NCI-H82 treated with DMSO at 0.1 percent for 48 hours (cell line): ENCODE data around the gene PARD3B.
"Not testable (repeated sequence)": the region's sequence is repeated elsewhere in the genome, so short reads cannot be mapped to it uniquely, and the experiment has no call there.

Experiments used
- DNase-seq: peaks from one replicate; lab custom pipeline; 2025; ENCODE audit not compliant: unreplicated experiment; lab: John Stamatoyannopoulos, UW

Gene PARD3B

GRCh38 chr2:204538182-204539018 is 6.9 kb upstream of the PARD3B start:
- no peak for DNase-seq

GRCh38 chr2:204539019-204539385 is 6.3 kb upstream of the PARD3B start:
- DNase-seq = no peak

- DNase-seq = no peak
These were observed 3.6 kb upstream of the PARD3B start for GRCh38 chr2:204541637-204542036.

GRCh38 chr2:204542982-204543608 is 2.2 kb upstream of the PARD3B start:
- DNase-seq = no peak

- DNase-seq = no peak
These were observed 823 bp downstream of the PARD3B start for GRCh38 chr2:204545861-204546735.

GRCh38 chr2:204550751-204551511 is 5.7 kb downstream of the PARD3B start:
- no peak for DNase-seq

- no peak for DNase-seq
These were observed 6.2 kb downstream of the PARD3B start for GRCh38 chr2:204551512-204551863.

- DNase-seq = no peak
These were observed 12.3 kb downstream of the PARD3B start for GRCh38 chr2:204557604-204558003.

- not testable (repeated sequence) for DNase-seq
These were observed 14.1 kb downstream of the PARD3B start for GRCh38 chr2:204559358-204559757.

GRCh38 chr2:204560902-204561301 is 15.6 kb downstream of the PARD3B start:
- DNase-seq = no peak

GRCh38 chr2:204561771-204562170 is 16.5 kb downstream of the PARD3B start:
- no peak for DNase-seq

- DNase-seq = no peak
These were observed 21.2 kb downstream of the PARD3B start for GRCh38 chr2:204566439-204566838.

- DNase-seq = no peak
These were observed 25.1 kb downstream of the PARD3B start for GRCh38 chr2:204570421-204570820.

- no peak for DNase-seq
These were observed 25.8 kb downstream of the PARD3B start for GRCh38 chr2:204571041-204571440.

GRCh38 chr2:204571911-204572310 is 26.6 kb downstream of the PARD3B start:
- no peak for DNase-seq

GRCh38 chr2:204573221-204573620 is 27.9 kb downstream of the PARD3B start:
- no peak for DNase-seq

- no peak for DNase-seq
These were observed 29.2 kb downstream of the PARD3B start for GRCh38 chr2:204574486-204574885.

- DNase-seq = no peak
These were observed 30.2 kb downstream of the PARD3B start for GRCh38 chr2:204575463-204575862.

GRCh38 chr2:204576362-204576979 is 31.2 kb downstream of the PARD3B start:
- no peak for DNase-seq

GRCh38 chr2:204578928-204579598 is 33.8 kb downstream of the PARD3B start:
- DNase-seq = no peak
